OCI-LY7 (cell line): ENCODE results near the gene TM9SF2.

ENCODE experiments used
- CTCF ChIP-seq: fragments of 200-600 bp; sonication (generic); conservative IDR thresholded peaks from 2 replicates; pipeline ENCODE4 v1.5.1; 2014; ENCODE audit warnings: mild to moderate bottlenecking, antibody characterized with exemption, low read length, moderate library complexity, mixed read lengths
- EZH2phosphoT487 ChIP-seq: fragments of 200-600 bp; sonication (generic); IDR thresholded peaks from 2 replicates; pipeline ENCODE4 v1.6.1; 2018; ENCODE audit warnings: low read depth, borderline replicate concordance, mild to moderate bottlenecking, mixed run types, antibody characterized with exemption, low read length, moderate library complexity, mixed read lengths

- TF ChIP-seq EZH2phosphoT487 (no peak), CTCF (no peak)
Observed at GRCh38 chr13:99473515-99473914, 27.8 kb upstream of the TM9SF2 start.
